Activated effector memory CD4-positive, alpha-beta T cell treated with Interleukin-2 at 50 U/mL for 16 hours (primary cell): ENCODE results near the gene PDE6A.

Experiments used
- DNase-seq: peaks from one replicate; pipeline ENCODE4 v3.0.0-alpha.2; 2020

The PDE6A gene

GRCh38 chr5:149808264-149808982 lies 136.2 kb downstream of the PDE6A start:
- no peak for DNase-seq
